Esophagus squamous epithelium (tissue), 5 donors: ENCODE measurements around the gene TTLL3. TPM values are rescaled to one million over a fixed set of nuclear protein-coding genes. Genes with fewer than 3 reads are reported as not detected.

Experiments used
- DNase-seq: peaks from one replicate; lab custom pipeline; 2025; lab: John Stamatoyannopoulos, UW
- H3K27ac ChIP-seq, 4 donors: fragments of 200-600 bp; sonication (generic); one replicate each; pipeline ENCODE4 v1.5.1; 2016 to 2019; ENCODE audit warnings: mild to moderate bottlenecking in 1 of 4
- H3K27me3 ChIP-seq, 4 donors: fragments of 200-600 bp; sonication (generic); 1 replicate in 3 of 4; 2 replicates in 1 of 4; pipeline versions ENCODE4 v1.5.1 to v1.6.0; 2017 to 2021; ENCODE audit warnings: antibody characterized with exemption in 1 of 4
- H3K36me3 ChIP-seq, 3 donors: fragments of 200-600 bp; sonication (generic); one replicate each; pipeline ENCODE4 v1.5.1; 2016 to 2019
- H3K4me1 ChIP-seq, 3 donors: fragments of 200-600 bp; sonication (generic); one replicate each; pipeline ENCODE4 v1.5.1; 2017 to 2019
- H3K4me3 ChIP-seq, 4 donors: fragments of 200-600 bp; sonication (generic); 1 replicate in 3 of 4; 2 replicates in 1 of 4; pipeline ENCODE4 v1.5.1; 2016 to 2019; ENCODE audit warnings: mild to moderate bottlenecking in 2 of 4, moderate library complexity in 1 of 4
- H3K9me3 ChIP-seq, 3 donors: fragments of 200-600 bp; sonication (generic); one replicate each; pipeline ENCODE4 v1.5.1; 2016 to 2019
- POLR2A ChIP-seq, 4 donors: fragments of 450-650 bp; IDR thresholded peaks; one replicate each; pipeline ENCODE4 v1.6.1; 2017; ENCODE audit warnings: antibody characterized with exemption in 4 of 4, mild to moderate bottlenecking in 4 of 4, moderate library complexity in 3 of 4
- WGBS, 2 donors: methylation state at CpG; one replicate each; pipeline ENCODE4 v1.1.5; 2018; 5-methylcytosine and 5-hydroxymethylcytosine counted together
- intact Hi-C: fragments of 100-400 bp; cut with DNase I; formaldehyde crosslinking; loops from one replicate; pipeline ENCODE4 v1.15.0; 2022
- total RNA-seq, 4 donors: library from RNA; depleted of rRNA; stranded (reverse); fragments of >200 nt; gene quantifications; one replicate each; pipeline ENCODE4 v1.1.0, GENCODE V29; 2016
- TF ChIP-seq, protein P1 (sequence below), 6 experiments: fragments of 450-650 bp in 4 of 6; fragments of 200-600 bp in 2 of 6; sonication (generic) in 2 of 6; IDR thresholded peaks; one replicate each; pipeline ENCODE4 v1.5.1; 2016 to 2019; ENCODE audit warnings: antibody characterized with exemption in 6 of 6, mild to moderate bottlenecking in 4 of 6, moderate library complexity in 4 of 6
- donor health status: DM: yes; HTN: yes; CAD: no.

The TTLL3 gene
- total RNA-seq, 4 donors from 2014 or later, result 7.6 to 29.2 (median 10.2) TPM

- TF ChIP-seq, protein P1, sequence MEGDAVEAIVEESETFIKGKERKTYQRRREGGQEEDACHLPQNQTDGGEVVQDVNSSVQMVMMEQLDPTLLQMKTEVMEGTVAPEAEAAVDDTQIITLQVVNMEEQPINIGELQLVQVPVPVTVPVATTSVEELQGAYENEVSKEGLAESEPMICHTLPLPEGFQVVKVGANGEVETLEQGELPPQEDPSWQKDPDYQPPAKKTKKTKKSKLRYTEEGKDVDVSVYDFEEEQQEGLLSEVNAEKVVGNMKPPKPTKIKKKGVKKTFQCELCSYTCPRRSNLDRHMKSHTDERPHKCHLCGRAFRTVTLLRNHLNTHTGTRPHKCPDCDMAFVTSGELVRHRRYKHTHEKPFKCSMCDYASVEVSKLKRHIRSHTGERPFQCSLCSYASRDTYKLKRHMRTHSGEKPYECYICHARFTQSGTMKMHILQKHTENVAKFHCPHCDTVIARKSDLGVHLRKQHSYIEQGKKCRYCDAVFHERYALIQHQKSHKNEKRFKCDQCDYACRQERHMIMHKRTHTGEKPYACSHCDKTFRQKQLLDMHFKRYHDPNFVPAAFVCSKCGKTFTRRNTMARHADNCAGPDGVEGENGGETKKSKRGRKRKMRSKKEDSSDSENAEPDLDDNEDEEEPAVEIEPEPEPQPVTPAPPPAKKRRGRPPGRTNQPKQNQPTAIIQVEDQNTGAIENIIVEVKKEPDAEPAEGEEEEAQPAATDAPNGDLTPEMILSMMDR (IDR thresholded peaks at IDR 0.05), result no peak
- no peak for TF ChIP-seq POLR2A (IDR thresholded peaks at IDR 0.05)
- no peaks in the 10 kb centered on the region for H3K4me1 ChIP-seq
- WGBS, 2 donors, result 88 to 95% methylated on average over 11 of the region's 12 CpGs
- no peaks in the 10 kb centered on the region for H3K27me3 ChIP-seq
- no peak for DNase-seq
- H3K27ac ChIP-seq, result no peak overlapping the region
- H3K36me3 ChIP-seq, result no peaks in the 10 kb centered on the region
- intact Hi-C loops, result no loop called here
- H3K4me3 ChIP-seq, result no peak overlapping the region
- H3K9me3 ChIP-seq, result no peaks in the 10 kb centered on the region
Observed at GRCh38 chr3:9876991-9877390, 66.9 kb downstream of the TTLL3 start.

DNA sequence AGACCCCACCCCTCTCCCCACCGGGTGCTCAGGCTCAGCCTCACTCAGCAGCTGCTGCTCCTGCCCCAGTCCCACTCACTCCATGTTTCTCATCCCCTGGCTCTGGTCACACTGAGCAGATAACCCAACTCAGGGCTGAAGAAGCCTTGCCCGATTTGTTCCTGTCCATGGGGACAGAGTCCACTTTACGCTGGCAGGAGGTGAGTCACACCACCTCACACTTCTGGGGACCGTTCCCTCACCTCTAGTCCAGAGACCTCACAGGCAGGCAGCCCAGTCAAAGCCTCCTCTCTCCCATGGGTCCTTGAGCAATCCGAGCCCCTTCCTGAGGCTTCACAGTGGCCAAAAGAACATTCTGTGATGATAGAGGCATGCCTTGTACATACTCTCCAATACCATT, 68.6 kb downstream of the TTLL3 start:
- TF ChIP-seq POLR2A (IDR thresholded peaks at IDR 0.05), result no peak
- TF ChIP-seq, protein P1 (IDR thresholded peaks at IDR 0.05), result no peak
- peaks cover 0 to under 1% (median 0%) of the 10 kb centered on the region in 3 donors for H3K4me1 ChIP-seq
- no peaks in the 10 kb centered on the region for H3K9me3 ChIP-seq
- H3K27me3 ChIP-seq, result no peaks in the 10 kb centered on the region
- 78 to 89% methylated on average over 3 to 5 of the region's 5 CpGs for WGBS, 2 donors
- no peak for DNase-seq
- H3K4me3 ChIP-seq, result no peak overlapping the region
- H3K27ac ChIP-seq, result no peak overlapping the region
- intact Hi-C loops, result no loop called here
- no peaks in the 10 kb centered on the region for H3K36me3 ChIP-seq

GRCh38 chr3:9879830-9880549, 69.9 kb downstream of the TTLL3 start, which contains the start of gene CIDEC:
Gene CIDEC, minus strand, starts transcription at chr3:9880253. Its CDS starts 1,767 bp downstream, at chr3:9878486.
- Histone ChIP-seq H3K36me3 (no peaks in the 10 kb centered on the region), H3K27ac (no peak within 1 kb of the TSS), H3K9me3 (no peaks in the 10 kb centered on the region), H3K27me3 (no peaks in the 10 kb centered on the region), H3K4me3 (no peak within 1 kb of the TSS), H3K4me1 (peaks cover 0 to 13% (median 3%) of the 10 kb centered on the region in 3 donors)
- no peak for DNase-seq
- 73 to 93% methylated on average over 4 of the region's 7 CpGs for WGBS, 2 donors
- TF ChIP-seq, protein P1 (IDR thresholded peaks at IDR 0.05), result no peak
- no peak for TF ChIP-seq POLR2A (IDR thresholded peaks at IDR 0.05)
- intact Hi-C loops, result no loop called here

DNA sequence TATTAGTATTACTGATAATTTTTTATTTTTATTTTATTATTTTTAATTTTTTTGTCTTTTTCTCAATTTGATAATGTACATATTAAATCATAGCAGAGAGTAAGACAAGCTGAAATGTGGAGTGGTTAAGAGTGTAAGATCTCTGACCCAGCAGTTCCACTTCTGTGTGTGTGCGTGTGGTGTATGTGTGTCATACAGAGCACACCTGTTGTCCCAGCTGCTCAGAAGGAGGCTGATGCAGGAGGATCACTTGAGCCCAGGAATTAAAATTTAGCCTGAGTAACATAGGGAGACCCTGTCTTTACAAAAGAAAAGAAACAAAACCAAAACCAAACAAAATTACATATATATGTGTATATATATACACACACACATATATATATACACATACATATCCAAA, 71.4 kb downstream of the TTLL3 start:
- TF ChIP-seq, protein P1 (IDR thresholded peaks at IDR 0.05), result no peak
- TF ChIP-seq POLR2A (IDR thresholded peaks at IDR 0.05), result no peak
- Histone ChIP-seq H3K4me3 (no peak overlapping the region), H3K36me3 (no peaks in the 10 kb centered on the region), H3K9me3 (no peaks in the 10 kb centered on the region), H3K4me1 (peaks cover 0 to 13% (median 3%) of the 10 kb centered on the region in 3 donors), H3K27ac (no peak overlapping the region), H3K27me3 (no peaks in the 10 kb centered on the region)
- WGBS, 2 donors, result 78 to 100% methylated on average over 1 of the region's 1 CpG
- intact Hi-C loops, result no loop called here
- no peak for DNase-seq

DNA sequence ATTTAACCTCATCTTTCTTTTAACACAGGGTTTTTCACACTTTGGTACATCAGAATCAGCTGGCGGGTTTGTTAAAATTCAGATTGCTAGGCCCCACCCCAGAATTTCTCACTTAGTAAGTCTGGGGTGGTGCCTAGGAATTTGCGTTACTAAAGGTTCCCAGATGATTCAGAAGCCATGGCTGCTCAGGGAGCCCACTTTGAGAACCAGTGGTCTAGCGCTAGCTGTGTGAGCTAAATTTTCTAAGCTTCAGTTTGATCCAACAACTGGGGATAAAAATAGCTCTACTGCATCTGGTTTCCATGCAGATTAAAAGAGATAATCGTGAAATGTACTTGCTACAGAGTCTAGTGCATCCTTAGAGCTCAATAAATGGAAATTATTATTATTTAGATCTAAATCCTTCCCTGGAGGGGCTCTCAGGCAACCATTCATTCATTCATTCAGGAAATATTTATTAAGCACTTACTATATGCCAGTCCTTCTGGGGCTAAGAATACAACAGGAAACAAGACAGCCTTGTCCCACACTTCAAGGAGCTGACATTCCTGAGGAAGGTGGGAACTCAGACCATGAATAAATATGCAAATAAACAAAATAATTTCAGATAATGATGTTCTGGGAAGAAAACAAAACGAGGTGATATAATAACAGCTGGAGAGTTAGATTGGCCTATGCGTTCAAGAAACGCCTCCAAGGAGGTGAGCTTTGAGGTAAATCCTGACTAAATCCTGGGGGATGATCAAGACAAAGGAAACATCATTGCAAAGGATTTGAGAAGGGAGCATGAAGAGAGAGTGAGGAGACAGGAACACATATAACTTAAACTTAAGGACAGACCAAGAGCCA, 73.9 kb downstream of the TTLL3 start:
- intact Hi-C loops, result no loop called here
- Histone ChIP-seq H3K9me3 (no peaks in the 10 kb centered on the region), H3K27ac (peak overlapping the region in 1 of 4 donors; percentile 25), H3K27me3 (no peaks in the 10 kb centered on the region), H3K4me3 (no peak overlapping the region), H3K4me1 (peaks cover 0 to 13% (median 3%) of the 10 kb centered on the region in 3 donors), H3K36me3 (no peaks in the 10 kb centered on the region)
- WGBS, 2 donors, result 61 to 67% methylated on average over 7 of the region's 7 CpGs
- no peak for DNase-seq
- TF ChIP-seq, protein P1 (IDR thresholded peaks at IDR 0.05), result no peak
- no peak for TF ChIP-seq POLR2A (IDR thresholded peaks at IDR 0.05)
